ENCODE measurements around the gene GHRH.
A peak's percentile ranks its signal among the peaks of the same experiment; 100 is the strongest.

The GHRH gene

DNA sequence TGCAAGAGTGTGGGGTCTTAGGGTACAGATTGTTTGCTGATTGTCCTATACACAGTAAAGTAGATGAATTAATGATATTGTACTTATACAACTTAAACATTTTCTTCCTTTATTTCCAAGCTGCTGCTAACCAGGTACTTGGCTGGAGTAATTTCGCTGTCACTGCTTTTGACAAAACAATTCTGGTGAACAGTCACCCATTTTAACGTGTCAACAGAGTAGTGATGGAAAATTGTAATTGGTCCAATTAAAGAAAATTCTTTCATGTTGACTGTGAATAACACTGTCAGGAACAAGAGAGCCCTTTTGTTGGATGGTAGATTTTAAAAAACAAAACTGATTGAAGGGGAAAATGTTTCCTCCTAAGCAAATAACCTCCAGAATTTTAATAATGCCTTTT, 55.8 kb downstream of the GHRH start:
- POLR2A ChIA-PET (ENCODE audit: low non-redundant PET) = no interaction called here
- H3K27ac ChIP-seq = no peak overlapping the region
- DNase-seq (ENCODE audit: low spot score) = no peak
- TF ChIP-seq, protein P1, sequence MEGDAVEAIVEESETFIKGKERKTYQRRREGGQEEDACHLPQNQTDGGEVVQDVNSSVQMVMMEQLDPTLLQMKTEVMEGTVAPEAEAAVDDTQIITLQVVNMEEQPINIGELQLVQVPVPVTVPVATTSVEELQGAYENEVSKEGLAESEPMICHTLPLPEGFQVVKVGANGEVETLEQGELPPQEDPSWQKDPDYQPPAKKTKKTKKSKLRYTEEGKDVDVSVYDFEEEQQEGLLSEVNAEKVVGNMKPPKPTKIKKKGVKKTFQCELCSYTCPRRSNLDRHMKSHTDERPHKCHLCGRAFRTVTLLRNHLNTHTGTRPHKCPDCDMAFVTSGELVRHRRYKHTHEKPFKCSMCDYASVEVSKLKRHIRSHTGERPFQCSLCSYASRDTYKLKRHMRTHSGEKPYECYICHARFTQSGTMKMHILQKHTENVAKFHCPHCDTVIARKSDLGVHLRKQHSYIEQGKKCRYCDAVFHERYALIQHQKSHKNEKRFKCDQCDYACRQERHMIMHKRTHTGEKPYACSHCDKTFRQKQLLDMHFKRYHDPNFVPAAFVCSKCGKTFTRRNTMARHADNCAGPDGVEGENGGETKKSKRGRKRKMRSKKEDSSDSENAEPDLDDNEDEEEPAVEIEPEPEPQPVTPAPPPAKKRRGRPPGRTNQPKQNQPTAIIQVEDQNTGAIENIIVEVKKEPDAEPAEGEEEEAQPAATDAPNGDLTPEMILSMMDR (conservative IDR thresholded peaks at IDR 0.05; ENCODE audit: low read depth) = no peak
- CTCF ChIA-PET = interaction anchor here (0.6 kb wide), 1 partner anchor 874 kb away, joined by 4 read pairs; no protein-coding TSS in a partner anchor

DNA sequence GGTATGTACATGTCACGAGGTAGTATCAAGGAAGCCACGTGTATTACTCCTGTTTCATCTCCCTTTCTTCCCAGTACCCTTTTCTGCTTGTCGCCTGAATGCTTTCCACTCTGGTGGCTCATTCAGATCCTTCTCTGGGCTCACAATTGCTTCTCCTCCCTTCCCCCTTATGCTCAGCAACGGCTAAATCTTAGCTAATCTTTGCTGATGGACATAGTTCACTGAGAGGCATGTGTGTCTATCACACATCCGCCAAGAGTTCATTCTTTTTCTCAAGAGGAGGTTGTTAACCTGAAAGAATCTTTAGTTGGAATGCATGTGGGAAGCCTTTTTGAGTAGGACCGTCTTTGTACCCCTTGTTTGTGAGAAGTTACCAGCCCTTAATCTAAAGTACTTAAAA, 56.5 kb downstream of the GHRH start:
- DNase-seq (ENCODE audit: low spot score) = no peak
- H3K27ac ChIP-seq = no peak overlapping the region
- ChIA-PET POLR2A (ENCODE audit: low non-redundant PET) (no interaction called here), CTCF (interaction anchor here (0.6 to 0.9 kb wide), 2 partner anchors 10 to 874 kb away, joined by 4 read pairs; no protein-coding TSS in a partner anchor)
- TF ChIP-seq, protein P1 (conservative IDR thresholded peaks at IDR 0.05; ENCODE audit: low read depth) = no peak

DNA sequence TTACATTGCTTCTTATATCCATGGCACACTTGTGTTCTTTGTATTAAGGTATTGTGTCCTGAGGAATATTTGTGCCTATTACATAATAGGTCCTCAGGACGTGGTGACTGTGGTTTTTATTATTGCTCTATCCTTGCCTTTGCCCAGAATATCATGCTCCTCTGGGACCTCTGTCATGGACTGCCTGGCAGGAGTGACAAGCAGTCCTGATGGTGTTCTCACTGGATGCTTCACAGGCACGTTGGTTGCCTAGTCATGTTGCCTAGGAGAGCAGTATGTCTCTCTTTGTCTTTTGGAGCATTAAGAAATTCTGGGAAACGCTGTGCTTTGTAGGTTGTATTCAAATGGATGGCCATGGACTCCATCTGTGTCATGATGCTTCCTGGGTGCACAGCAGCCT, 57.6 kb downstream of the GHRH start:
- ChIA-PET CTCF (interaction anchor here (0.6 to 0.9 kb wide), 2 partner anchors 9 to 72 kb away, joined by 4 to 6 read pairs; no protein-coding TSS in a partner anchor), POLR2A (ENCODE audit: low non-redundant PET) (no interaction called here)
- TF ChIP-seq, protein P1 (conservative IDR thresholded peaks at IDR 0.05; ENCODE audit: low read depth) = no peak
- no peak overlapping the region for H3K27ac ChIP-seq
- no peak for DNase-seq (ENCODE audit: low spot score)

DNA sequence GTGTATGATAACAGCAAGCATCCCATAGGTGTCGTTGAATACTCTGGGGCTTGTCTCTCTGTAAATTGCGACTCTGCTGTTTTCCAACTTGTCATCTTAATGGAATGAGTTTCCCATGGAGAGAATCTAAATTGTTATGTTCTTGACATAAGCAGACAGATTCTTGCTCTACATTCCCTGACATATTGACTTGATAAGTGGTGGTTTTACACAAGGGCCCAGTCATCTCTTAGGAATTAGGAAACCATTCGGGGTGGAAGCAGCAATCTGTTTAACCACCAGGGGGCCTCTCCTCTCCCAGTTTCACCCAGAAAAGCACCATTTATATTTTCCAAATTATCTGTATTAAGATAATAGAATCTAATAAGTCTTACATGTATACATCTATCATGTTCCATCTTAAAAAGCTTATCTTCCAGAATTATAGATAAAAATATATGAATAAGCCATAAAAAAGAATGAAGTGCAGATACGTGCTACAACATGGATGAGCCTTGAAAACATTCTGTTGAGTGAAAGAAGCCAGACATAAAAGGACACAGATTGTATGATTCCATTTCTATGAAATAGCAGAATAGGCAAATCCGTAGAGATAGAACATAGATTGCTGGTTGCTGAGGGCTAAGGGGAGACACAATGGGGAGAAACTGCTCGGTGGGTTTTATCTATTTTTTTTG, 59.2 kb downstream of the GHRH start:
- TF ChIP-seq, protein P1 (conservative IDR thresholded peaks at IDR 0.05; ENCODE audit: low read depth) = peak; percentile 98
- H3K27ac ChIP-seq = no peak overlapping the region
- CTCF ChIA-PET = interaction anchor here (0.6 to 1.0 kb wide), 8 partner anchors 9 to 858 kb away, joined by 3 to 7 read pairs (median 4); no protein-coding TSS in a partner anchor
- POLR2A ChIA-PET (ENCODE audit: low non-redundant PET) = no interaction called here
- peak; percentile 96 for DNase-seq (ENCODE audit: low spot score)

DNA sequence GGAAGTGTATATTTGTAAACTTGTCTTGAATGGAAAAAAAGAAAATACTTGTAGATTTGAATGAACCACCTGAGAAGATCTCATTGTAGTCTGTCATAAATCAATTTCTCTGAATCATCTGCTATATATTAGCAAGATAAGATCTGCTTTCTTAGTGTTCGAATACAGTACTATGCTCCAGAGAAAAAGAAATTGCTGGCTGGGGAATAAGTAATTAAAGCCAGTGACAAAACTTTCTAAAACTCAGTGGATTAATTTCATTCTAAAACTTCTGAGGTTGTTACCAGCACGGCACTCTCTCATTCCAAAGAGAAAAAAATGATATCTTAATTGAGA, 59.8 kb downstream of the GHRH start:
- POLR2A ChIA-PET (ENCODE audit: low non-redundant PET) = no interaction called here
- no peak overlapping the region for H3K27ac ChIP-seq
- TF ChIP-seq, protein P1 (conservative IDR thresholded peaks at IDR 0.05; ENCODE audit: low read depth) = no peak
- no peak for DNase-seq (ENCODE audit: low spot score)
- CTCF ChIA-PET = interaction anchor here (0.6 to 1.0 kb wide), 5 partner anchors 10 to 42 kb away, joined by 3 to 4 read pairs (median 3); no protein-coding TSS in a partner anchor

Data from RWPE1 (cell line).